NOMO-1 treated with DMSO at 0.1 percent for 48 hours (cell line): ENCODE results near the gene COLGALT1.

Source experiments
- DNase-seq: peaks from one replicate; lab custom pipeline; 2025; ENCODE audit not compliant: unreplicated experiment; lab: John Stamatoyannopoulos, UW

Gene COLGALT1

DNA sequence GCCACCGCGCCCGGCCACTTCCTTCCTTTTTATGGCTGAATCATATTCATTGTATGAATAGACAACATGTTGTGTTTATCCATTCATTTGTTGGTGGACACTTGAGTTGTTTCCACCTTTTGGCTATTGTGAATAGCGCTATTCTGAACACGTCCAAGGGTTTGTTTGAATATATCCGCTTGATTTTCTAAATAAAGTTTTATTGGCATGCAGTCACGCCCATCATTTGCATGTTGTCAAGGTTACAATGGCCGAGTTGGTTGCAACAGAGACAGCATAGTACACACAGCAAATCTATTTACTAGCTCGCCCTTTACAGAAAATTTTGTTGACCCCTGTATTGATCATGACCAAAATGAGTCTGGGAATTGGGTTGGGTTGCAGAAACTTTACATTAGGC, 43.5 kb downstream of the COLGALT1 start:
- no peak for DNase-seq

DNA sequence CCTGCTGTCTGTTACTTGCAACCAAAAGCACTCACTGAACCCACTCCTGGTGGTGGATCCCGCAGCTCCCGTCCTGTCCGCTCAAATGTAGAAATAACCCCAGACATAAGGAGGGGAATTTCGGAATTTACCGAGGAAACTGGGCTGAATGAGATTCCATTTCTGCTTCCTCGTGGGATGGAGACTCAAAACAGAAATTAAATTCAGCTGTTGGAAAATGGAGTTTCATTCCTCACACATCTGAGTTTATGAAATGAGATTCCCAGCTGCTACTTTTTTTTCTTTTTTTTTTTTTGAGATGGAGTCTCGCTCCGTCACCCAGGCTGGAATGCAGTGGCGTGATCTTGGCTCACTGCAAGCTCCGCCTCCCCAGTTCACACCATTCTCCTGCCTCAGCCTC, 44.3 kb downstream of the COLGALT1 start:
- DNase-seq = no peak

DNA sequence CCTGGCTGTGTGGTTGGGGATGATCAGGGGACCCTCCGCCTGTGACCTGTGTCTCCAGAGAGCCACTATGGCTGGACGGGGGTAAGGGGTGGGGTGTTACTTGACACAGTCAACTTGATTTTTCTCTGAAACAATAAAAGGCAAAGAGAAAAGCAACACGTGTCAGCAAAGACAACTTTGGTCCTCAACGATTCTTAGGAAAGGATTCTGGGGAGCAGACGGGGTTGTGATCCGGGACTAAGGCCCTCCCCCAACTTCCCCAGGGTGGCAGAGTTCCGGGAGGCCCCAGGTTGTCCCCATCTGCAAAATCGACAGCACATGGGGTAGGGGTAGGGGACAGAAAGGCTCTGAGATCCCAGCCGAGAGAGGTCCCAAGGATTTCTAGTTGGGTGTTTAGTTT, 46.2 kb downstream of the COLGALT1 start:
- no peak for DNase-seq

DNA sequence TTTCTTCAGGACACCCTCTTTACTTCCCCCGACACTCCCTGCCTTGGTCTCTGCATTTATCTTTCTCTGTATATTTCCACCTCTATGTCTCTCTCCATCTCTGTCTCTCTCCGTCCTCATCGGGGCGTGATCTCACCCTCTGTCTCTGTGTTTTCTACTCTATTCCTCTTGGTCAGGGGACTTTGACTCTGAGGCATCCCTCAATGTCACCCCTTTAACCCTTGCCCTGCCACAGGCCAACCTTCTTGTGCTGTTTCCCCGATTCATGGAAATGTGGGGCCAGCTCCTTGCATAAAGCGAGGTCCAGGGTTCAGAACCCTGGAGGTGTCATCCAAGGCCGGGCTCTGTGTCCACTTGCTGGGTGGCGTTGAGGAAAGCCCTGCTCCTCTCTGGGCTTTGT, 46.8 kb downstream of the COLGALT1 start:
- no peak for DNase-seq

DNA sequence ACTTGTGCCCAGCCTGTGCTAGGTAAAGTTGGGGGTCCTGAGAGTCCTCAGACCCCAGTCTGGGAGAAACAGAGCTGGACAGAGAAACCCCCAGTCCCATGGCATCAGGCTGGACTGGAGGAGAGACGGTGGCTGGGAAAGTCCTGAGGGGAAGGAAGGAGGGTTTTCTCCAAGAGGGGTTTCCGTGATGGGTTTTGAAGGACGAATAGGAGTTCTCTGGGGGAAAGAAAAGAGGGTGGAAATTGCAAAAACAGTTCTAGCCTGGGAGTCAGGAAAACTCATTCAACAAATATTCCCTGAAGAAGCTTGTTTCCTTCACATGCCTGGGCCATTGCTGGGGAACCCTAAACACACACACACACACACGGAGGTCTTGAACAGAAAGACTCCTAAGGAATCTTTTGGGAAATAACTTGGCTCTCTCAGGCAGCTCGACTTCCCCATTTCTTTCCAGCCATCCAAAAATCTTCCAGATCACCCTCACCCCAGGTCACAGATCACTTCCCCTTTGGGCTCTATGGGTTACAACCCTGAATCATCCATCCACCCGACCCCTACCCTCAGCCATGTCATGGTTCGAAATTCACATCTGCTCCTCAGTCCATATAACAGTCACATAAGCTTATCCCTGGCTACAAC, 47.5 kb downstream of the COLGALT1 start:
- DNase-seq = no peak

DNA sequence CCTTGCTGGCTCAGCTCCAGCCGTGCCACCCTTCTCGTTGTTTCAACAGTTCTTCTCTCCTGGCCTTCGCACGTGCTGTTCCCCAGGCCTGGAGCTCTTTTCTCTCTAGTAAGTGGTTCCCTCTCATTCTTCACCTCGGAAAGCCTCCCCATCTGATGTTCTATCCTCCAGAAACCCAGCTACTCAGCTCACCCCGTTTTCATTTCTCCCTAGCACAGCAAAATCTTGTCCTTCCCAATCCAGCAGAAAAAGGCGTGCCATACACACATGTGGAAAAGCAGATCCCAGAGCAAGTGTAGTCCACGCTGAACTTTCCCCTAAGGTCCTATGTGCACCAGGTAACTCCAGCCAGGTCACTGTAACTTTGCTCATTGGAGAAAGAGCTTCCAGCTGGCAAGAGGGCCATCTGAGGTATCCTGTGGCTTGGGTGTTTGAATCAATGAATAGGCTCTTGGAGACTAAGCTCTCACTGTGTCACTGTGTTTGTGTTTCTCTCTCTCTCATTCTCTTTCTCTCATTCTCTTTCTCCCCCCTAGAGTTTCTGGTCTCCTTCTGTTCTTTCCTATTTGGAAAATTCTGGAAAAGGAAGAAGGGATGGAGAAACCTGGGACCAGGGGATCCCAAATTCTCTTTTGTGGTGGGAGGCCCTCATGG, 49.0 kb downstream of the COLGALT1 start:
- DNase-seq = no peak

DNA sequence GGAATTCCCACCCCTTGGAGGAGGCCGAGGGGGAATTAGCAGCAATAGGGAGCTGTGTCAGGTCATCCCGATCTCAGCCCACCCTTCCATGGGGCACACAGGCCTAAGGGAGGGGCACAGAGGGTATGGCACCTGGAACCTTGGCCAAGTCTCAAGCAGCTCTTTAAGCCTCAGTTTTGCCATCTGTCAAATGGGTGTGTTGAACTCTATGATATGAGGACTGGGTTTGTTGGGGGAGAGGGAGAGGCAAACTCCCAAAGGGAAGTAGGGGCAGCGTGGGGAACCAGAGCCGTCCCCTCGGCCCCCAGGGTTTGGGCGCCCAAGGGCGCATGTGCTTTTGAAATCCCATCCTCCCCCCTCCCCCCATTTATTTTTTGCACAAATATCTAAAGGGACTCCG, 49.7 kb downstream of the COLGALT1 start:
- DNase-seq = no peak

DNA sequence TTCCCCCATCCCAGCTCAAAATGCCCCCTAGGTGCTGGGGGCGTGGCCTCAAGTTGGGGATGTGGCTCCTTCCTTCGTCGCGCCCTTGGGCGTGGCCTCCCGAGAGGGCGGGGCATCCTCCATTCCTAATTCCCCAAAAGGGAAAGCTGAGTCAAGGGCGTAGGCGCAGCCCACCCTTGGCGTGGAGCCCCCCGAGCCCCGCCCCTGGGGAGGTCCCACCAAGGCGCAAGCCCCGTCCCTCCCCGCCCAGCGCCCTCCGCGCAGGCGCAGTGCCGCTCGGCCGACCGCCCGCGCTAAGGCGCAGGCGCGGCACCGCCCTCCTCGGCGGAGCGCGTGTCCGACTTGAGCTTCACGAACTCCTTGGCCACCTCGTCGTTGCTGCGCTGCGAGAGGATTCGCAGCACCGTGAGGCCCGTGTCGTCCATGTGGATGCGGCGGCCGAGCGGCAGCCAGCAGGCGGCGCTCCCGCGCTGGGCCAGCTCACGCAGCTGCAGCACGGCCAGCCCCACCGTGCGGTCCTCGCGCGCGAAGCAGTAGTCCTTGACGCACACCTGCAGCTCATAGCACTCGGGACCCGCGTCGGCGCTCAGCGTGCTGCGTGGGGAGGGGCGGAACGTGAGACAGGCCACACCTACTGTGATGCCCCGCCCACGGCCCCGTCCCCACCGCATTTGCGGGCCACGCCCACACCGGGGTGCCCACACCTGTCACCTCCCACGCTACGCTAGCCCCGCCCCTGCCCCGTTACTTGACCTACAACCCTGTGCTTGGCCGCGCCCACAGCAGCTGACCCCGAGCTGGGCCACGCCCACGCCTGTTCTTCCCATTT, 50.5 kb downstream of the COLGALT1 start:
- peak; percentile 84 for DNase-seq

DNA sequence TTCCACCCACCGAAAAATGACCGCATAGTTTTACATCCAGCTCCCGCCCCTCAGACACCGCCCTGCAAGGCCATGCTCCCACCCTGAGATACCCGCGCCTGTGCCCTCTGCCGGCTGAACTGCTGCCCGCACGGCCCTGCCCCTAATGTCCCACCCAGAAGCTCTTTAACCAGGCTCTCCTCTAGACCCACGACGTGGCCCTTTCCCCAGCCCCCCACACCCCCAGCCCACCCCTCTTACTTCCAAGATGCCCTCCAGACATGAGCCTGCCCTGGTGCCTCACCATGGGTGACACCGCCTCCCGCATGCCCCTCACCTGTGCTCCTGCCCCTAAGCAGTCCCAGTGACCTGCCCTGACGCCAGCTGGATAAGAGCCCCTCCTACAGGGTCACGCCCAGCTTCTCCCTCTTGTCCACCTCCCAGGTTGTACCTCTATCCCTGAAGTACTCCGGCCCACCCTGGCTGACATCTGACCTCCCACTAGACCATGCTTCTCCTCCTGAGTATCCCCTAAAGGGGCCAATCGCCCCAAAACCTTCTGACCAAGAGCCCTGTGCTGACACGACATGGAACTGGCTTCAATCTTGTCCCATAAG, 51.2 kb downstream of the COLGALT1 start:
- no peak for DNase-seq

DNA sequence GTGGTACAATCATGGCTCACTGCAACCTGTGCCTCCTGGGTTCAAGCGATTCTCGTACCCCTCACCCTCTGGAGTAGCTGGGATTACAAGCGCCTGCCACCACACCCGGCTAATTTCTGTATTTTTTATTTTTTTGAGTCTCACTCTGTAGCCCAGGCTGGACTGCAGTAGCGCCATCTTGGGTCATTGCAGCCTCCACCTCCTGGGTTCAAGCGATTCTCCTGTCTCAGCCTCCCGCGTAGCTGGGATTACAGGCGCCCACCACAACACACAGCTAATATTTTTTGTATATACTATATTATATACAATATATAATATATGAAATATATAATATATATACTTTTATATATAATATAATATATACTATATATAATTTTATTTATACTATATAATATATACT, 52.5 kb downstream of the COLGALT1 start:
- DNase-seq = no peak

DNA sequence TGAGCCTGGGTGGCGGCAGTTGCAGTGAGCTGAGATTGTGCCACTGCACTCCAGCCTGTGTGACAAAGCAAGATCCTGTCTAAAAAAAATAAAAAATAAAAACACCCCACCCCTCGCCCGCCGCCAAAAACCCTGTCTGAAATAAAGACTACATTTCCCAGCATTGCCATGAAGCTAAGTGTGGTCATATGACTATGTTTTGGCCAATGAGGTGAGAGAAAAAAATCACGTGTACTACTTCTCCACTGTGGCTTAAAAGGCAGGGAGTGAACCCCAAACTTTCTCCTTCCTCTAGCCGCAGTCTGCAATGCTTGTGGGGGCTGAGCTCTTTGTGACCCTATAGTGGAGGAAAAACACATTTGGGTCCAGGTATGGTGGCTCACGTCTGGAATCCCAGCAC, 54.9 kb downstream of the COLGALT1 start:
- DNase-seq = no peak

DNA sequence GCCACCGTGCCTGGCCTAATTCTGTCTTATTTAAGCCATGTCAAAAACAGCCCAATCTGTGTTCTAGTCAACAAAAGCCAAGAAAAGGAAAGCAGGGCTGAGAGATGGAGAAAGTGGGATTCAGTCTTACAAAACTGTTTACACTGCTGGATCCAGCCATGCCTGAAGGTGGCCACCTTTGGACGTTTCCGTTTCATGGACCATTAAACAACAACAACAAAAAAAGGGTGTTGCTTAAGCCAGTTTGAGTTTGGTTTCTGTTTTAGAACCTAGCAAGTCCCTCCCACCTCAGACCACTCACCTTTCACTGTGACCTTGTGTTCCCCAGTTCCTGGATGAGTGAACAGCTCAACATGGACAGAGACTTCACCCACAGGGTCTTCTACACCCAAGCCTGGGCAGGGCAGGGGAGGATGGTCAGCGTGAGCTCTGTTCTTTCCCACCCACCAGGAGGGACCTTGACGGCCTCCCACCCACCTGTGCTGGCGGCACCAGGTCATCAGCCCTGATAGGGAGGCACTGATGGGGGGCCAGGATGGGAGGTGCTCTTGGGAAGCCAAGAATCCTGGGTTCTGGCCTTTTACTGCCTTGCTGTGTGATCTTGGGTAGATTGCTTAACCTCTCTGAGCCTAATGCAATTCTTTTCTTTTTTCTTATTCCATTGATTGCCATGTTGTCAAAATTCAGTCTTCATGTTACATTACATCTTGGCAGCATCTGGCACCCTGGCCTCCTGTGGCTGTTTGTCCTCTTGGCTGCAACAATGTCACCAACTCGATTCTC, 56.2 kb downstream of the COLGALT1 start:
- no peak for DNase-seq

DNA sequence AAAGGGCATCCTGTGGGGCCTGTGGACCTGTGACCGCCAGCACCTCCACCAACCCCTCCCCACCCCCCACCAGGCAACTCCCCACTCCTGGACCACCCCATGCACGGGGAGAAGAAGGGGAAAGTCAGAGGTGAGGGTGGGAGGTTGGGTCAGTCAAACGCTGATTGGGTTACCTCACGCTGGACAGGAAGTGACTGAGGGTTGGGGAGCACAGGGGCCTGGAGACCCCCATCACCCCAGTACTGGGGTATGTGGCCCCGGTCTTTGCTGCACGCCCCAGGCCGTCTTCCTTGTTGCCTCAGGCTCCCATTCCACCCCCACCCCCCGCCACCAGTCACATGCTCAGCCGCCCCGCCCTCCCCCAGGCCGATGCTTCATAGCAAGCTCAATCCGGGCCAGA, 59.0 kb downstream of the COLGALT1 start:
- DNase-seq = no peak

DNA sequence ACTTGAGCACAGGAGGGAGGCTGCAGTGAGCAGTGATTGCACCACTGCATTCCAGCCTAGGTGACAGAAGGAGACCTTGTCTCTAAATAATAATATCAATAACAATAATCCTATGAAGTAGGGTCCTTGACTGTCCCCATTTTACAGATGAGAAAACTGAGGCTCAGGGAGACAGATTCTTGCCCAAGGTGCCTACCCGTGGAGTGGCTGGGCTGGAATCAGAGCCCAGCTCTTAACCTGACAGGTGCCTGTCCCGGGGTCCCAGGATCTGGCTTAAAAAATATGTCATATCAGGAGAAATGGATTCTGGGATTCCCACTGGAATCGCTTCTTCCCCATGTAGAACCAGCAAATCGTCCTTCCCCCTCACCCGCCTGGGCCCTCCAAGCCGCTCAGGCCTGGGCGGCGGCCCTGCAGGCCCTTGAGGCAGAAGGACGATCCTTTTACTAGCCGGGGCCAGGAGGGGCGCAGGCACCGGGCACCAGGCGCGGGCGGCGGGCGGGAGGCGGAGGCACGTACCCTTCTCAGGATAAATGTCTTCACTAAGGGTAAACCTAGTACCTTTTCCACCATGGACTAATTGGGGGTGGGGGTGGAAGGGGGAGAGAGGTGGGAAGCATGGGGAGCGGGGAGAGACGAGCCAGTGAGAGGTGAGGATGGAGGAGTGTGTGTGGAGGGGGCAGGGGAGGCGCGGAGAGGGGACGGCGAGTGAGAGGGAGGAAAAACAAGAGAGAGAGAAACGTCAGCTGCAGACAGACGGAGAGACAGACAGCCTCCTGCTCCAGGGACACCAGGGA, 60.6 kb downstream of the COLGALT1 start:
- DNase-seq = no peak

DNA sequence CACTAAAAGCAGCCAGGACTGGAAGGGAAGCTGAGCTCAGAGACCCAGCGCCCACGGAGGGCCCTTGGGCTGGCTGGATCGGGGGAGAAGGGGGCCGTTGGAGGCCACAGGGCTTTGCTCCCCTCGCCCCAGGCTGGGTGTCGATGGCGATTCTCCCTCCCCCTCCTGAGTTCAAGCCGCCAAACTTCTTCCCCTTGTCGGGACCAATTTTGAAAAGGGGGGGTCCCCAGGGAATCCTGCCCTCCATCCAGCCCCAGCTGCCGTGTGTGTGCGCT, 61.2 kb downstream of the COLGALT1 start:
- no peak for DNase-seq

DNA sequence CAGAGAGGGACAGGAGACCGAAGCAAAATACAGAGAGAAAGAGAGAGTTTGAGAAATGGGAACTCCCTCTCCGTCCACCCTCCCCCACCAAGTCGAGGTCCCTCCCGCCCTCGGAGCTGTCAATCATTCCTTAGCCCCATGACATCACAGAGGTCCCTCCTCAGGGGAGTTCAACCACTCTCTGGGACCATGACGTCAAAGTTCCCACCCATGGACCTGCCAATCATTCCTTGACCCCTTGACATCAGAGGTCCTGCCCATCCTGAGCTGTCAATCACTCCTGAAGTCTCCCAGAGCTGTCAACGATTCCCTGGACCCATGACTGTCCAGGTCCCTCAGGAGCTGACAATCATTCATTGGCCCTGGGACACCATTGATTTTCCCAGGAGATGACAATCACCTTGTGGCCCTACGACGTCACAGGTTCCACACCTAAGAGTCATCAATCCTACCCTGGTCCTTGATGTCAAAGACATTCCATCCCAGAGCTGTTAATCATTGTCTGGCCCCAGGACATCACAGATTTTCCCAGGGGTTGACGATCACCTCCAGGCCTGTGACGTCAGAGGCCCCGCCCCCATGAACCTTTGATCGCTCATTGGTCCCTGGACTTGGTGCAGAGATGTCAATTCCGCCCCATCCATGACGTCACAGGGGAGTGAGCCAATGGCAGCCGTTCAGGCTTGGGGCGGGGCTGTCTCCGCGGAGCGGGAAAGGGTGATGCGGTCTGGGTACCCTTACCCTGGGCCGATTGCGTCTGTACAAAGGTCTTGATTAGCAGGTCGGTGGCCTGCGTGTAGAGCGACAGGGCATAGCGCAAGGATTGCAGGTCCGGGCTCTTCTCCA, 61.7 kb downstream of the COLGALT1 start:
- DNase-seq = no peak

DNA sequence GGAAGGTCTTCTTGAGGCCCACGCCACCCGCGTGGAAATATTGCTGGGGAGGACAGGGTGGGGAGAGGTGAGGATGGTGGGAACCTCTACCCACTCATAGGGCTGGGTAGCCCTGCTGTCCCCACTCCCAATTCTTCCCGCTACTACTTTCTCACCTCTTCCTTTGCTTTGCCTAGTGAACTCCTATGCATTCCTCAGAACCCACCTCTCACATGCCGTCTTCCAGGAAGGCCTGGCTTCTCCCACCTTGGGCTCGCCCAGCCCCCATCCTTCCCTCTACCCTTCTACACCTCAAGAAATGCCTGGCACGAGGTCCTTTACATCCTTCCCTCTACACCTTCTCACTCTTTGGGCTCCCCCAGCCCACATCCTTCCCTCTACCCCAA, 62.4 kb downstream of the COLGALT1 start:
- DNase-seq = no peak

DNA sequence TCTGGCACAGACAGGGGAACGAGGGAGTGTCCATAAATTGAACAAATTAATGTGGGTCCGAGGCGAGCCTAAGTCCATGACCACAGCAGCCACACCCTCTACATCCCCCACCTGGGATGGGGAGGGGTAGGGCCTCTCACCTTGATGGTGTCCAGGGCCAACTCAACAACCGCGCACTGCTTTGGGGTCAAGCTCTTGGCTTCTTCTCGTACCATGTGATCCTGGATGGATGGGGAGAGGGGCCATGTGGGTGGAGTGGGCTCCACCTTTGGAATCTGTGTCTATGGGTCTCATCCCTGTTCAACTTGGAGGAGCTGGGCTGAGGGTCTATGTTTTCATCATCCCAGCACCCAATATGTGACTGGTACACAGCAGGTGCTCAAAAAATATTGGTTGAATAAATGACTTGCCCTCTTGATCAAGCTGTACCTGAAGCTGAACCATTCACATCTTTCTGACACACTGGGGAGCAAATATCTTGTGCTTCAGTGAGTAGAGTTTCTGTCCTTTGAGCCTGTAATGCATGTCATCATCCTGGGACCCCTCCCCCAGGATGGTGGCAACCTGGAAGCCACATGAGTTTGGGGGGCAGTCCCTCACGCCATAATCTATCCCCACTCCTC, 62.9 kb downstream of the COLGALT1 start:
- DNase-seq = no peak

DNA sequence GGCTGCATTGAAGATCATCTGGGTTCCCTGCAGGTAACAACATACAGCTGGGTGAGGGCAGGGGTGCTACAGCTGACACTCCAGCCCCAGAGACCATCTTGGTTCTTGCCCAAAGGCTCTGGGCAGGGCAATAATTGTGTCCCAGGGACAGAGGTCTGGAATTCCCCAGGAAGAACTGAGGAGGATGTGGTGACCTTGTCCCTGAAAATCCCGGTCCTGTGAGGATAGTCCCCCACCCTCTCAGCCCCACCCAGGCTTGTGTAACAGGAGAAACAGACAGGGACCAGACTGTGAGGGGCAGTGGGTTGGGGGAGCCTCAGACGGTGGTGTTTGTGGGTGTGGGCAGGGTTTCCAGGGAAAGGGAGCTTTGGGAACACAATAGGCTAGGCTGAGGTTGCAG, 63.5 kb downstream of the COLGALT1 start:
- DNase-seq = no peak
